Right hindlimb (tissue), 1 donor: ENCODE results near the gene USF3.
A peak's percentile ranks its signal among the peaks of the same experiment; 100 is the strongest.
"Not testable (repeated sequence)": the region's sequence is repeated elsewhere in the genome, so short reads cannot be mapped to it uniquely, and the experiment has no call there.

Experiments
- DNase-seq: peaks from one replicate; pipeline ENCODE4 v3.0.0-alpha.2; 2018

USF3 gene

GRCh38 chr3:113654310-113654709 is 42.1 kb downstream of the USF3 start:
- DNase-seq = no peak

- no peak for DNase-seq
Measured at GRCh38 chr3:113649174-113649845, 47.1 kb downstream of the USF3 start.

DNA sequence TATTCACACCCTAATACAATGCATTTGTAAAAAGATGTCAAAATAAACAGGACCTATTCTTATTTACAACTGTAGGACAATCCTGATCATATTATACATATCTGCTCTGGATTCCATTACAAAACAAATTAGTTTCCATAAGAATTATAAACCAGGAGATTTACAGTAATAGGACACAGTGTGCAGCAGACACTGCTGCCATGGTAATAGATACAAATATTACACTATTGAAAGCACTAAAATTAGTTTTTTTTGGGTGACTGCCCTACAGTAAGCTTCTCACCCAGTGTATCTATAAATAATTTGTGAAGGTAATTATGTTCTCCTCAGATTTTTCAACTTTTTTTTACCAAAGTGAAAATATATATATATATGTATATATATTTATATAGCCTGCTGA is 47.9 kb downstream of the USF3 start:
- no peak for DNase-seq

DNA sequence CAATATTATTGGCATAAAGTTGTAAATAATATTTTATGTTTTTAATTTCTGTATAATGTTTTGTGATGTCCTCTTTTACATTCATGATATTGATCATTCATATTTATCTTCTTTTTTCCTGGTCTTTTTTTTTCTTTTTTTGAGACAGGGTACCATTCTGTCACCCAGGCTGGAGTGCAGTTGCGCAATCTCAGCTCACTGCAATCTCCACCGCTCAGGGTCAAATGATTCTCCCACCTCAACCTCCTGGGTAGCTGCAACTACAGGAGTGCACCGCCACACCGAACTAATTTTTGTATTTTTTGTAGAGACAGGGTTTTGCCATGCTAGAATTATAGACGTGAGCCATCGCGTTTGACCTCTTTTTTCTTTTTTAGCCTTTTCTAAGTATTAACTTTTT is 52.9 kb downstream of the USF3 start:
- no peak for DNase-seq

DNA sequence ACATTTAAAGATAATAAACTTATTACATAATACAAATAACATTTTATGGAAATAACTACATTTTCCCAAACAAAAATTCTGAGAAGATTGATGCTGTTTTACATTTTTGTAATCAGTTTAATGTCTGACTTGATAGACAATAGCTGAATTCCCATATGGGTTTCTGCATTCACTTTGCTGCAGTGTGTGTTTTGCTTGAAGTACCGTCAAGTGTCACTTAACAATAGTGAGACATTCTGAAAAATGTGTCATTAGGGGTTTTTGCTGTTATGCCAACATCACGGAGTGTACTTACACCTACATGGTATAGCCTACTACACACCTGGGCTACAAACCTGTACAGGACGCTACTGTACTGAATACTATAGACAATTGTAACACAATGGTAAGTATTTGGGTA is 57.5 kb downstream of the USF3 start:
- DNase-seq = no peak

DNA sequence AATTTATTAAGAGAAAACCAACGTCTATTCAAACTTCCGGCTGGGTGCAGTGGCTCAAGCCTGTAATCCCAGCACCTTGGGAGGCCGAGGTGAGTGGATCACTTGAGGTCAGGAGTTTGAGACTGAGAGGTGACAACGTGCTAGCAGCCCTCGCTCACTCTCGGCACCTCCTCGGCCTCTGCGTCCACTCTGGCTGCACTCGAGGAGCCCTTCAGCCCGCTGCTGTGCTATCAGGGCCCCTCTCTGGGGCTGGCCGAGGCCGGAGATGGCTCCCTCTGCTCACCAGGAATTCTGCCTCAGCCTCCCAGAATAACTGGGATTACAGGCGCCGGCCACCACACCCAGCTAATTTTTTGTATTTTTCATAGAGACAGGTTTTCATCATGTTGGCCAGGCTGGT is 58.7 kb downstream of the USF3 start:
- no peak for DNase-seq

- not testable (repeated sequence) for DNase-seq
Measured at GRCh38 chr3:113636034-113636433, 60.4 kb downstream of the USF3 start.

GRCh38 chr3:113634782-113635474 is 61.5 kb downstream of the USF3 start:
- no peak for DNase-seq

DNA sequence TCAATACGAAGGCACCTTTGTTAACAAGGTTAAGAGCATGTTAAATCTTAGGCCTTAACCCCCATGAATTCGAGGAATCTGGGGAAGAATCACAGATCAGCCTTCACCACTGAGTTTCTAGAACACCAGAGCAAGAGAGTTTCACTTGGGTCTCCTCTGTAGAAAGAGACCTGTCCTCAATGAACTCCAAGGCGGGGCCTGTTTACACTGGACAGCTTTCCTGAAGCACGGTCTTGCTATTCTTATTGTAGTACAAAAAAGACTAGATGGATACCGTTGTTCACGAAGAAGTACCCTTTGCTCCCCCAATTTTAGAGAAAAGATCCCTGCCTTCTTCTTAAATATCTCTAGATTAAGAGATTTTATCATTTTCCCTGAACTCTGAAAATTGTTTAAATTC is 64.9 kb downstream of the USF3 start:
- DNase-seq = no peak

GRCh38 chr3:113630956-113631542 is 65.4 kb downstream of the USF3 start:
- DNase-seq = no peak

- DNase-seq = peak; percentile 87
Measured at GRCh38 chr3:113629584-113630421, 66.6 kb downstream of the USF3 start.

GRCh38 chr3:113628788-113629187 is 67.7 kb downstream of the USF3 start:
- no peak for DNase-seq

DNA sequence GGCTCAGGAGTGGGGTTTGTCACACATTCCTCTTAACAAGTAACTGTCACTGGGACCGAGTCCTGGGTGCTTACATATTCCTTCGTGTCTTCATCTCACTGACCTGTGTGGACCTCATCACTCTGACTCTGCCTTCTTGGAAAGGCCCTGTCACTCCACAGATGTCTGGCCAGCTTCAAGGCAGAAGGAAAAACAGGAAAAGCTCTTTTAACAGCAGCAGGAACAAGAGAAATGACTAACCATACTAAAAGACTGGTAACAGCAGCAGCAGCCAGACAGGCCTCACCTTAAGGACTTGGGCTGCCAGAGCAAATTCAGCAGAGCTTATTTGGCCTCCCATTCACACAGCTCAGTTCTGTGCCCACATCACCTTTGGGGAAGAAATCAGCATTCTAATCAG is 68.1 kb downstream of the USF3 start:
- DNase-seq = no peak

- DNase-seq = peak; percentile 57
Measured at GRCh38 chr3:113626503-113627371, 69.7 kb downstream of the USF3 start.

- no peak for DNase-seq
Measured at GRCh38 chr3:113625834-113626233, 70.6 kb downstream of the USF3 start.

DNA sequence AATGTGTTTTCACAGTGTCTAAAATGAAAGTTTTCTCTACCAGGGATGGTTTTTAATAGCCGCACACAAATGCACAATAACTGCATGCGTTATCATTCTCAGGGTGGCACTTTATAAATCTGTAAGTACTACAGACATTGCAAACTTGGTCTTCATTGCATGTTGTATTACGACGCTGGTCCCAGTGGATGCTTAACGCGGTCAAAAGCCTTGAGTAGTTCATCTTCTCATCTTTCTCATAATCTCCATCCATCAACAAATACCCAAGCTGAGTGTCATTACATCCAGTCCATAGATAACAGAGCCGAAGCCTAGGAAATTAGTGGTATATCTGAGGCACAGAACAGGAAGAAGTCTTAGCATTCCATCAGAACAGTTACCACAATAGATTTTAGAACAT is 72.6 kb downstream of the USF3 start:
- DNase-seq = no peak

DNA sequence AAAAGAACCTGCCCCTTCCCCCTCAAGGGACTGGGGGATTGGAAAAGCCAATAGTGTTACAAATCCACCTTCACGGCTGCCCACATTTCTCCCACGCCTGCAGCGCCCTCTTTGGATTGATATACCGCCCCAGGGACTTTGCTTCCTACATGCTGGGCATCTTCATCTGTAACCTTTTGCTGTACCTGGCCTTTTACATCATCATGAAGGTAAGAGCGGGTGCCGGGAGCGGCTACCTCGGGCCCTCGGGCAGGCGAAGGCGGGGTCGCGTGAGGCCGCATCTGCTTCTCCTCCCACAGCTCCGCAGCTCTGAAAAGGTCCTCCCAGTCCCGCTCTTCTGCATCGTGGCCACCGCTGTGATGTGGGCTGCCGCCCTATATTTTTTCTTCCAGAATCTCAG is 73.1 kb downstream of the USF3 start:
- no peak for DNase-seq

GRCh38 chr3:113620091-113620490 is 76.4 kb downstream of the USF3 start:
- no peak for DNase-seq

GRCh38 chr3:113617726-113618125 is 78.7 kb downstream of the USF3 start:
- DNase-seq = no peak

GRCh38 chr3:113615976-113616375 is 80.5 kb downstream of the USF3 start:
- DNase-seq = no peak

DNA sequence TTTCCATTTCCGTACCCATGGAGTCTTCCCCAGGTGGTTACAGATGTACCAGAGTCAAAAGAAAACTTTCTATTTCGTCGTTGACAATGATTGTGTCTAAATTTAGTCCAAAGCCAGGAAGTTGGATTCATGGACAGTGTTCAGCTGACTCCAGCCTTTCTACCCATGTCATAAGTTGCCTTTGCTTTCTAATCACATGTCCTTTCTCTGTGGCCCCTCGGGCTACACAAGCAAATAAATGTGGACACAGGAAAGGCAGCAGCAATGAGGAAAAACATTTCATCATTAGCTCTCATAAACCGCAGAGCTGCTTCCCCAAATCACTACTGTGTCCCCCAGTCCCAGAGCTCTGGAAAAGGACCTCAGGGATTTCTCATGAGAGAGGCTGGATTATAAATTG is 82.0 kb downstream of the USF3 start:
- DNase-seq = no peak

DNA sequence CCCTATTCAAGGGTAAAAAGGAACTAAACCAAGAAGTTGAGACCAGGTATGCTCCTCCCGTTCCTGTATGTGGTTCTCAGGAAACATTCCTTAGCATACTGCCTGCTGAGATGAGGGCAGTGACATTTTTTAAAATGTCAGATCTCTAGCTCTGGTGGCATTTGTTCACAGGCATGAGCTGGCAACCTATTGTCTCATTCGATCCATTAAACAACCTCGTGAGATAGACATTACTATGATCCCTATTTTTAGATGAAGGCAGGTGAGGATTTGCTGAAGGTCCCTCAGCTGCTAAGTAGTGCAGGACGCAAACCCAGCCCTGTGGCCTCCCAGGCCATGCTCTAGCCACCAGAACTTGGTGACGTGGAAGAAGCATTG is 89.2 kb downstream of the USF3 start:
- DNase-seq = no peak
